ENCODE results near the gene SYTL3.

Gene SYTL3

DNA sequence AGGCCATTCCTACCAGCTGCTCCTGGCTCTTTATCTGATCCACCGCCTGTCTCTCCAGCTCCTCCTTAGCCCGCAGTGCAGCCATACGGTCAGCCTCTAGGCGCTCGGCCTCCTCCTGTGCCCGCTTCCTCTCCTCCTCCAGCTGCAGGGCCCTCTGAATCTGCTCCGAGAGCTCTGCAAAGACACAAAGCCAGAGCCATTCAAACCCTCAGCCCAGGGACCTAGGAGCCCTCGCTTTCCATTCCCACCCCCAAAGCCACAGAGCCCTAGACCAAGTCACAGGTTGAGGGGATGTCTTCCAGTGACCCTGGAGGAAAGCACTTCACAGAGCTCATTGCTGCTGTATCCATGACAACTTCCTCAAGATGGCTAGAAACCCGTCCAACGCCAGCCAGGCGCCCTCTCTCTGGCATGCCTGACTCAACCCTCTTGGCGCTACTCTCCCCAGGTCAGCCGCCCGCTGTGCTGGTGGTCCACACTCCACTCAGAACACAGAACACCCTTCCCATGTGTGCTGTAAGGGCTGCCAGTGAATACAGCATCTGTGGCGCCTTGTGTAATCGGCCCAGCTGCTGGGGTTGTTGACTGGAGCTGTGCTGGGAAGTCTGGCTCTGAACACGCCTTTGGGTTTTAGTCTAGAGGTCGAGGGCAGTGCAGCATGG, 120.0 kb downstream of the SYTL3 start:
- CTCF ChIA-PET = interaction anchor here (0.6 kb wide), 1 partner anchor 190 kb away, joined by 3 read pairs; no protein-coding TSS in a partner anchor
- TF ChIP-seq, protein P1, sequence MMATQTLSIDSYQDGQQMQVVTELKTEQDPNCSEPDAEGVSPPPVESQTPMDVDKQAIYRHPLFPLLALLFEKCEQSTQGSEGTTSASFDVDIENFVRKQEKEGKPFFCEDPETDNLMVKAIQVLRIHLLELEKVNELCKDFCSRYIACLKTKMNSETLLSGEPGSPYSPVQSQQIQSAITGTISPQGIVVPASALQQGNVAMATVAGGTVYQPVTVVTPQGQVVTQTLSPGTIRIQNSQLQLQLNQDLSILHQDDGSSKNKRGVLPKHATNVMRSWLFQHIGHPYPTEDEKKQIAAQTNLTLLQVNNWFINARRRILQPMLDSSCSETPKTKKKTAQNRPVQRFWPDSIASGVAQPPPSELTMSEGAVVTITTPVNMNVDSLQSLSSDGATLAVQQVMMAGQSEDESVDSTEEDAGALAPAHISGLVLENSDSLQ (IDR thresholded peaks at IDR 0.05) = no peak
- no peak for TF ChIP-seq FOXA1 (IDR thresholded peaks at IDR 0.05)
- TF ChIP-seq L3MBTL2 (conservative IDR thresholded peaks at IDR 0.05) = no peak
- TF ChIP-seq SUZ12 (IDR thresholded peaks at IDR 0.05) = no peak
- TF ChIP-seq ARNT (IDR thresholded peaks at IDR 0.05) = no peak
- no peak for TF ChIP-seq CTBP1 (IDR thresholded peaks at IDR 0.05; ENCODE audit: borderline replicate concordance)
- TF ChIP-seq BHLHE40 (IDR thresholded peaks at IDR 0.05; ENCODE audit: borderline replicate concordance) = no peak
- no peak for TF ChIP-seq ELF4 (IDR thresholded peaks at IDR 0.05)
- no peak for TF ChIP-seq NFRKB (IDR thresholded peaks at IDR 0.05)
- no peak for TF ChIP-seq LEF1 (IDR thresholded peaks at IDR 0.05; ENCODE audit: borderline replicate concordance)
- TF ChIP-seq TARDBP (IDR thresholded peaks at IDR 0.05) = no peak
- no peak for TF ChIP-seq FOXM1 (IDR thresholded peaks at IDR 0.05; ENCODE audit: borderline replicate concordance)
- TF ChIP-seq FOXK2 (IDR thresholded peaks at IDR 0.05) = no peak
- no peak for TF ChIP-seq HDGF (IDR thresholded peaks at IDR 0.05; ENCODE audit: borderline replicate concordance)
- no peak for DNase-seq (ENCODE audit: extremely low spot score)
- POLR2A ChIA-PET = no interaction called here

DNA sequence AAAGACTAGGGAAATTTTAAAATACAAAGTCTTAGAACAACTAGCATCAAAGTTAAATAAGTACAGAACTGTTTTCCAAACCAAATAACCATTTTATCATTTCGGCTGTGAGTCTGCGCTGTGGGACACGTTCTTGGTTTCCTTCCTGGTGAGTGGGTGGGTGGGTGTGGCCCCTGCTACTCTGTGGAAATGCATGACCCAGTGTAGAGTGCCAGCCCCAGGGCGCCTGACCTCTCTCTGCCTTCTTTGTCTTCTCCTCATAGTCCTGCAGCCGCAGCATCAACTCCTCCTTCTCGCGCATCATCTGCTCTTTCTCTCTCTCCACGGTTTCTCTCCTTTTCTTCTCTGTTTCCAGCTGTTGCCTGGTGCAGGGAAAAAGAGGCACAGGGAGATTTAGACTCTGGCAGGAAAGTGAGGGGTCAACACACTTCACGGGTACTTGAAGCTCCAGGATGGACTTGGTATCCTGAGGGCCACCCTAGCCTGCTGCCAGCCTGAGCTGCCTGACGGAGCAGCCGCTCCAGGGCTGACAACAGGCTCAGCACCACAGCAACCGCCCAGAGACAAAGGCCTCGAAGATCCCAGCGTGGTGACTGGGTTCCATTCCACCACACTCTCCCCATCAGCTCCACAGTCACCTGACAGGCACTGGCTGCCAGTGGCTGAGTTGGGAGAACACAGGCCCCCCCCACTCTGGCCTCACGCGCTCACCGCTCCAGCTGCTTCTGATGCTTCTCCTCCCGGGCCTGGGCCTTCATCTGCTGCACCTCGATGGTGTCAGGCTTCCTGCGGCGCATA, 120.9 kb downstream of the SYTL3 start:
- ChIA-PET CTCF (no interaction called here), POLR2A (no interaction called here)
- DNase-seq (ENCODE audit: extremely low spot score) = no peak
- TF ChIP-seq ARNT (IDR thresholded peaks at IDR 0.05) (no peak), FOXK2 (IDR thresholded peaks at IDR 0.05) (no peak), TARDBP (IDR thresholded peaks at IDR 0.05) (no peak), L3MBTL2 (conservative IDR thresholded peaks at IDR 0.05) (no peak), NFRKB (IDR thresholded peaks at IDR 0.05) (no peak), FOXM1 (IDR thresholded peaks at IDR 0.05; ENCODE audit: borderline replicate concordance) (no peak), CTBP1 (IDR thresholded peaks at IDR 0.05; ENCODE audit: borderline replicate concordance) (no peak), ZNF384 (IDR thresholded peaks at IDR 0.05) (no peak), ELF4 (IDR thresholded peaks at IDR 0.05) (no peak), LEF1 (IDR thresholded peaks at IDR 0.05; ENCODE audit: borderline replicate concordance) (no peak), FOXA1 (IDR thresholded peaks at IDR 0.05) (no peak), HDGF (IDR thresholded peaks at IDR 0.05; ENCODE audit: borderline replicate concordance) (no peak), SP1 (IDR thresholded peaks at IDR 0.05) (no peak), BHLHE40 (IDR thresholded peaks at IDR 0.05; ENCODE audit: borderline replicate concordance) (no peak), SUZ12 (IDR thresholded peaks at IDR 0.05) (no peak)

DNA sequence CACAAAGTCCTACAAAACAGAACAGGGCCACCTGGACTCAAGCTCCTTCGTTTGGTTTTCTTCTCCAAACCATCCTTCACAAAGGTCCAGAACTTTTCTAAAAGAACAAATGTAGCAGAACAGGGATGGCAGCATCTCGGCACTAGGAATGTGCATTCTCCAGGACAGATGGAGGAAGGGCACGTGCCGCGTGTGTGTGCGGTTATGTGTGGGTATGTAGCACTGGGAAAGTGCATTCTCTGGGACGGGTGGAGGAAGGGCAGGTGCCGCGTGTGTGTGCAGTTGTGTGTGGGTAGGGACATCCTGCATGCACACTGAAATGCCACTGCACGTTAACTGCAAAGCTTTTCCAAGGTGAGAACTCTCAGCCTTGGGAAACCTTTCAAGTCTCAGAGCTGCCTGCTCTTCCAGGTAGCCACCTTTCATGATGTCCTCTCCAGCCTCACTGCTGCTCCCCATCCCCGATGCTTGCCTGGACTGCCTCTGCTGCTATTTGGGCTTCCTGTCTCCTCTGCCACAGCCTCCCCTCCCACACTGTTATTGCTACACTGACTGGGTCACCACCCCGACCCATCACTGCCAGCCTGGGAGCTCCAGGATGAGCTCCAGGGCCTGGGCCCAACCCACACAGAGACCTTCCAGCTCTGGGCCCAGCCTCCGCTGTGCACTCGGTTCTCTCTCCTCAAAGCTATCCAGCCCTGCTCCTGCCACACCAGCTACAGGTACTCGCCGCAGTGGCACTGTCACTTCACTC, 121.7 kb downstream of the SYTL3 start:
- TF ChIP-seq BHLHE40 (IDR thresholded peaks at IDR 0.05; ENCODE audit: borderline replicate concordance) = no peak
- no peak for TF ChIP-seq FOXM1 (IDR thresholded peaks at IDR 0.05; ENCODE audit: borderline replicate concordance)
- TF ChIP-seq LEF1 (IDR thresholded peaks at IDR 0.05; ENCODE audit: borderline replicate concordance) = no peak
- TF ChIP-seq FOXK2 (IDR thresholded peaks at IDR 0.05) = no peak
- TF ChIP-seq ZNF384 (IDR thresholded peaks at IDR 0.05) = no peak
- TF ChIP-seq SP1 (IDR thresholded peaks at IDR 0.05) = no peak
- TF ChIP-seq CTBP1 (IDR thresholded peaks at IDR 0.05; ENCODE audit: borderline replicate concordance) = no peak
- TF ChIP-seq, protein P1 (IDR thresholded peaks at IDR 0.05) = no peak
- no peak for TF ChIP-seq ELF4 (IDR thresholded peaks at IDR 0.05)
- no peak for TF ChIP-seq TARDBP (IDR thresholded peaks at IDR 0.05)
- no peak for TF ChIP-seq L3MBTL2 (conservative IDR thresholded peaks at IDR 0.05)
- no peak for TF ChIP-seq ARNT (IDR thresholded peaks at IDR 0.05)
- TF ChIP-seq HDGF (IDR thresholded peaks at IDR 0.05; ENCODE audit: borderline replicate concordance) = no peak
- TF ChIP-seq NFRKB (IDR thresholded peaks at IDR 0.05) = no peak
- CTCF ChIA-PET = interaction anchor here (1.4 kb wide), 1 partner anchor 53 kb away, joined by 6 read pairs; no protein-coding TSS in a partner anchor
- POLR2A ChIA-PET = no interaction called here
- no peak for DNase-seq (ENCODE audit: extremely low spot score)

DNA sequence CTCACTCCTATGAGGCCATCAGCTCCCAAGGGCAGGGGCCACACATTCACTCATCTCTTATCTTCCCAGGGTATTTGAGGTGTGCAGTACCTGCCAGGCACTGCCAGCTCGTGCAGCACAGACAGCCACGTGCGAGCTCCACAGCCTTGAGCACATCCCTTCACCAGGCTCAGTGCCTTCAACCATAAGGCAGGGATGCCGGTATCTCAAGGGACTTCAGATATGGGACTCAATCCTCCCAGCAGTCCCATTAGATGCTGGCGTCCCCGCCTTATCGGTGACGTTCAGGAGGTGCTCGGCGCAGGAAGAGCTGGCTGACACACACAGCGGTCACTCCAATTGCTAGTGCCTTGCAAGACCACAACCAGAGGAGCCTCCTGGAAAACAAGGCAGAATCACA, 122.3 kb downstream of the SYTL3 start:
- no peak for DNase-seq (ENCODE audit: extremely low spot score)
- TF ChIP-seq SP1 (IDR thresholded peaks at IDR 0.05) (no peak), FOXK2 (IDR thresholded peaks at IDR 0.05) (no peak), ARNT (IDR thresholded peaks at IDR 0.05) (no peak), NFRKB (IDR thresholded peaks at IDR 0.05) (no peak), ZNF384 (IDR thresholded peaks at IDR 0.05) (no peak), SUZ12 (IDR thresholded peaks at IDR 0.05) (no peak), TARDBP (IDR thresholded peaks at IDR 0.05) (no peak), CTBP1 (IDR thresholded peaks at IDR 0.05; ENCODE audit: borderline replicate concordance) (no peak), HDGF (IDR thresholded peaks at IDR 0.05; ENCODE audit: borderline replicate concordance) (no peak), L3MBTL2 (conservative IDR thresholded peaks at IDR 0.05) (no peak), FOXM1 (IDR thresholded peaks at IDR 0.05; ENCODE audit: borderline replicate concordance) (no peak), FOXA1 (IDR thresholded peaks at IDR 0.05) (no peak), ELF4 (IDR thresholded peaks at IDR 0.05) (no peak), BHLHE40 (IDR thresholded peaks at IDR 0.05; ENCODE audit: borderline replicate concordance) (no peak), LEF1 (IDR thresholded peaks at IDR 0.05; ENCODE audit: borderline replicate concordance) (no peak)
- TF ChIP-seq, protein P1 (IDR thresholded peaks at IDR 0.05) = no peak
- POLR2A ChIA-PET = no interaction called here
- CTCF ChIA-PET = interaction anchor here (1.4 kb wide), 1 partner anchor 53 kb away, joined by 6 read pairs; no protein-coding TSS in a partner anchor

Measured in HEK293T (cell line).